ELF-1 (cell line): ENCODE results near the gene TIGD4.

Experiments used
- DNase-seq: peaks from one replicate; pipeline ENCODE4 v3.0.0-alpha.2; 2016; ENCODE audit warnings: low read depth, low spot score

Gene TIGD4

DNA sequence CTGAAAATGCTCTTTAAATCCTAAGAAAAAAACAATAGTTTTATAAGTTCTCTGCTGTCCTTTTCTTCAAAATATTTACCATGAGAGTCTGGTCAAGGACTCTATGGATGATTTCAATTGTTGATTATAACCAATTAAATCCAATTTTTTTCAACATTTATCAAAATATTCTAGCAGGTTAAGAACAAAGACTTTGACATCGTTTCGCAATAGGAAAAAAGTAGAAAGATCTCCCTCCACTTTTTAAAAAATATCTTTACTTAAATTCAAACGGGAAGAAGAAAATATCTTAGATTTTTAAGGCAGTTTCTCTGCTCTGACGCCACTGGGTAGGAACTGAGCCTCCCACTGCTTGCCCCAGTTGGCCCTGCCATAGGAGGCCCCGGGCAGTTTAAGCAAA is 55.0 kb downstream of the TIGD4 start:
- DNase-seq: no peak

DNA sequence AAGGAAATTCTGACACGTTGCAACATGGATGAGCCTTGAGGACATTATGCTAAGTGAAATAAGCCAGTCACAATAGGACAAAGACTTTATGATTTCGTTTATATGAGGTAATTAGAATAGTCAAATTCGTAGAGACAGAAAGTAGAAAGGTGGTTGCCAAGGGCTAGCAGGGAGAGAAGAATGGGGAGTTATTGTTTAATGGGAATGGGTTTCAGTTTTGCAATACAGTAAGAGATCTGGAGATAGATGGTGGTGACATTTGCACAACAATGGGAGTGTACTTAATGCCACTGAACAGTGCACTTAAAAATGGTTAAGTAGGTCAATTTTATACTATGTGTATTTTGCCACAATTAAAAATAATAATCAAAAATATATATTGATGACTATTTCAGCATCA is 56.3 kb downstream of the TIGD4 start:
- no peak for DNase-seq

DNA sequence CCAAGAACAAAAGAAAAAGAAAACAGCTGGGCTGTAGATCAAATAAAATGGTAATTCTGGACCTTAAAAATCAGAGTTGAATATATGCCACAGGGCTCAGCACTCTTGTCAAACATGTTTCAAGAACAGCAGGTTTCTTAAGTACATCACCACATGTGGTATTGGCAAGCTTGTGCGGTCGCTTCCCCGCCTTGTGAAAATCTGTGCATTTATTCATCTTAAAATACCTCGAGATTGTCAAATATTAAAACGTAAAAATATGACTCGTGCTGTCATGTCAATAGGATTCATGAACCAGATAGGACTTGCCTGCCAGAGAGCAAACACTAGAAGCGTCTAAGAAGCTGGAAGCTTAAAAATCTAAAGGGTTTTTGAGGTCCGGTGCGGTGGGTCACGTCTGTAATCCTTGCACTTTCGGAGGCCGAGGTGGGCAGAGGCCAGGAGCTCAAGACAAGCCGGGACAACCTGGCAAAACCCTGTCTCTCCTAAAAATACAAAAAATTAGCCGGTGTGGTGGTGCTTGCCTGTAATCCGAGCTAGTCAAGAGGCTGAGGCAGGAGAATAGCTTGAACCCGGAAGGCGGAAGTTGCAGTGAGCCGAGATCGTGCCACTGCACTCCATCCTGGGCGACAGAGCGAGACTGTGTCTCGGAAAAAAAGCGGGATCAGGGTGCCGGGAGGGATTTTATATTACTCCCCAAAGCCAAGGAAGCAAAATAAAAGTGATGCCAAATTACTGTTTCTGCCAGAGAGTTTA is 59.6 kb downstream of the TIGD4 start:
- no peak for DNase-seq
